Limb (tissue), 2 donors: Measurements from ENCODE around the gene OR6C3.
"Not testable (repeated sequence)": the region's sequence is repeated elsewhere in the genome, so short reads cannot be mapped to it uniquely, and the experiment has no call there.

Experiments
- DNase-seq, 2 donors: peaks; one replicate each; pipeline ENCODE4 v3.0.0-alpha.2; 2016; ENCODE audit errors: extremely low spot score in 2 of 2

Gene OR6C3

GRCh38 chr12:55330446-55330845, at the start of gene OR6C3:
OR6C3 (plus strand) TSS chr12:55330746; CDS start chr12:55331701, 955 bp downstream.
- no peak for DNase-seq

- no peak for DNase-seq
Measured at GRCh38 chr12:55280991-55281390, 49.6 kb upstream of the OR6C3 start.

GRCh38 chr12:55289999-55290398, 40.5 kb upstream of the OR6C3 start:
- no peak for DNase-seq

- DNase-seq, result no peak
Measured at GRCh38 chr12:55296469-55296868, 34.1 kb upstream of the OR6C3 start, which contains the start of gene OR6C6. OR6C6 (minus strand) TSS chr12:55296569; CDS start chr12:55295232, 1,337 bp downstream.

- no peak for DNase-seq
Measured at GRCh38 chr12:55314043-55314442, 16.5 kb upstream of the OR6C3 start, which contains the start of gene OR6C1. OR6C1 (plus strand) TSS chr12:55314343; CDS start chr12:55320600, 6,257 bp downstream.

GRCh38 chr12:55320201-55320600, 10.3 kb upstream of the OR6C3 start:
- DNase-seq, result no peak

- DNase-seq, result not testable (repeated sequence)
Measured at GRCh38 chr12:55325801-55326200, 4.7 kb upstream of the OR6C3 start.

- no peak for DNase-seq
Measured at GRCh38 chr12:55336002-55336401, 5.5 kb downstream of the OR6C3 start.

GRCh38 chr12:55355338-55355737, 24.8 kb downstream of the OR6C3 start:
- DNase-seq, result not testable (repeated sequence)

- no peak for DNase-seq
Measured at GRCh38 chr12:55362675-55363074, 32.1 kb downstream of the OR6C3 start, which contains the start of gene OR6C75. OR6C75 (plus strand) TSS chr12:55362975; CDS start chr12:55365111, 2,136 bp downstream.

- no peak for DNase-seq
Measured at GRCh38 chr12:55365086-55365485, 34.5 kb downstream of the OR6C3 start.

- no peak for DNase-seq
Measured at GRCh38 chr12:55372521-55372920, 42.0 kb downstream of the OR6C3 start.
